CD8-positive, alpha-beta memory T cell (primary cell): ENCODE results near the gene VIPR1. TPM values are rescaled to one million over a fixed set of nuclear protein-coding genes. Genes with fewer than 3 reads are reported as not detected.
A peak's percentile ranks its signal among the peaks of the same experiment; 100 is the strongest.

Source experiments
- CTCF ChIA-PET: fragments of 350-600 bp; sonication (Branson Sonifier 250); formaldehyde crosslinking; loops from one replicate; lab custom pipeline; 2021; ENCODE audit warnings: antibody characterized with exemption; lab: Charles Lee
- POLR2A ChIA-PET: fragments of 350-600 bp; sonication (Branson Sonifier 250); formaldehyde crosslinking; loops from one replicate; lab custom pipeline; 2021; ENCODE audit warnings: antibody characterized with exemption; lab: Charles Lee
- DNase-seq, 5 donors: peaks; one replicate each; pipeline versions ENCODE4 v3.0.0 to v3.0.0-alpha.2; 2020 to 2022; ENCODE audit warnings: mixed read lengths in 1 of 5
- H3K27ac ChIP-seq: one replicate; pipeline ENCODE4 v1.7.0; 2013; ENCODE audit warnings: low read depth, mild to moderate bottlenecking, low read length, moderate library complexity
- H3K27me3 ChIP-seq: 2 replicates; pipeline ENCODE4 v1.7.0; 2013; ENCODE audit warnings: low read length, mild to moderate bottlenecking; ENCODE audit not compliant: insufficient read depth, poor library complexity, severe bottlenecking
- H3K36me3 ChIP-seq: 2 replicates; pipeline ENCODE4 v1.7.0; 2013; ENCODE audit warnings: mild to moderate bottlenecking, low read length, moderate library complexity; ENCODE audit not compliant: insufficient read depth
- H3K4me1 ChIP-seq: 2 replicates; pipeline ENCODE4 v1.7.0; 2013; ENCODE audit warnings: mild to moderate bottlenecking, low read length, moderate library complexity; ENCODE audit not compliant: insufficient read depth
- H3K4me3 ChIP-seq: 2 replicates; pipeline ENCODE4 v1.7.0; 2013; ENCODE audit warnings: mild to moderate bottlenecking, low read length
- H3K9me3 ChIP-seq: 2 replicates; pipeline ENCODE4 v1.7.0; 2013; ENCODE audit warnings: mild to moderate bottlenecking, low read length
- H3K27ac Mint-ChIP-seq, 8 donors: one replicate each; pipeline ENCODE4 v1.8.0; 2020 to 2021; ENCODE audit warnings: mixed read lengths in 8 of 8, mild to moderate bottlenecking in 6 of 8, inconsistent platforms in 3 of 8, moderate library complexity in 3 of 8
- H3K27me3 Mint-ChIP-seq, 2 donors: one replicate each; pipeline ENCODE4 v1.8.0; 2020 to 2021; ENCODE audit warnings: mixed read lengths in 2 of 2, mild to moderate bottlenecking in 1 of 2, moderate library complexity in 1 of 2
- H3K36me3 Mint-ChIP-seq, 3 donors: one replicate each; pipeline ENCODE4 v1.8.0; 2020 to 2021; ENCODE audit warnings: mixed read lengths in 3 of 3, inconsistent platforms in 1 of 3, mild to moderate bottlenecking in 1 of 3
- H3K4me1 Mint-ChIP-seq, 3 donors: one replicate each; pipeline ENCODE4 v1.8.0; 2020 to 2021; ENCODE audit warnings: mixed read lengths in 3 of 3, inconsistent platforms in 1 of 3, mild to moderate bottlenecking in 1 of 3
- H3K4me3 Mint-ChIP-seq, 7 donors: one replicate each; pipeline ENCODE4 v1.8.0; 2020 to 2021; ENCODE audit warnings: mixed read lengths in 7 of 7, mild to moderate bottlenecking in 6 of 7, moderate library complexity in 4 of 7, inconsistent platforms in 2 of 7
- H3K9me3 Mint-ChIP-seq, 5 donors: one replicate each; pipeline ENCODE4 v1.8.0; 2020 to 2022; ENCODE audit warnings: mixed read lengths in 5 of 5, mild to moderate bottlenecking in 3 of 5, moderate library complexity in 2 of 5, inconsistent platforms in 1 of 5
- polyA plus RNA-seq: library from polyadenylated mRNA; unstranded; fragments of 300-500 nt; fragmentation: Illumina TruSeq; gene quantifications from one replicate; pipeline ENCODE4 v1.2.3, GENCODE V29; 2021
- total RNA-seq, 2 experiments: library from RNA; stranded (reverse); gene quantifications; one replicate each; pipeline ENCODE4 v1.2.3, GENCODE V29; 2021

The VIPR1 gene
- total and polyA plus RNA-seq, 3 experiments from 2014 or later: 5.4 to 12.7 (median 5.9) TPM

- ChIA-PET POLR2A (no interaction called here), CTCF (interaction anchor here (1.0 to 1.6 kb wide), 2 partner anchors 39 to 104 kb away, joined by 4 to 8 read pairs; no protein-coding TSS in a partner anchor)
- no peaks in the 10 kb centered on the region for H3K9me3 Mint-ChIP-seq
- H3K36me3 ChIP-seq: no peaks in the 10 kb centered on the region
- H3K4me1 Mint-ChIP-seq: peaks cover 10 to 16% (median 10%) of the 10 kb centered on the region in 3 donors
- no peaks in the 10 kb centered on the region for H3K9me3 ChIP-seq
- H3K27ac Mint-ChIP-seq: peak overlapping the region in 1 of 8 donors; percentile 24
- H3K4me3 Mint-ChIP-seq: no peak overlapping the region
- peaks cover 22% of the 10 kb centered on the region for H3K27me3 ChIP-seq
- peaks cover 21 to 27% of the 10 kb centered on the region in 2 donors for H3K27me3 Mint-ChIP-seq
- DNase-seq: no peak
- H3K4me3 ChIP-seq: no peak overlapping the region
- peaks cover 0 to 2% (median 0%) of the 10 kb centered on the region in 3 donors for H3K36me3 Mint-ChIP-seq
- peaks cover 9% of the 10 kb centered on the region for H3K4me1 ChIP-seq
- no peak overlapping the region for H3K27ac ChIP-seq
These were observed 5.3 kb upstream of the VIPR1 start for GRCh38 chr3:42497009-42497731.

- CTCF ChIA-PET: interaction anchor here (1.0 to 1.6 kb wide), 2 partner anchors 38 to 103 kb away, joined by 4 to 8 read pairs; no protein-coding TSS in a partner anchor
- Mint-ChIP-seq H3K4me3 (peak overlapping the region in 1 of 7 donors; percentile 63), H3K9me3 (no peaks in the 10 kb centered on the region), H3K27me3 (peaks cover 21 to 27% of the 10 kb centered on the region in 2 donors), H3K27ac (no peak overlapping the region), H3K4me1 (peaks cover 13 to 21% (median 14%) of the 10 kb centered on the region in 3 donors), H3K36me3 (peaks cover 0 to 4% (median 0%) of the 10 kb centered on the region in 3 donors)
- Histone ChIP-seq H3K4me3 (no peak overlapping the region), H3K27me3 (peaks cover 22% of the 10 kb centered on the region), H3K27ac (no peak overlapping the region), H3K9me3 (no peaks in the 10 kb centered on the region), H3K36me3 (no peaks in the 10 kb centered on the region), H3K4me1 (peaks cover 11% of the 10 kb centered on the region)
- no peak for DNase-seq
- POLR2A ChIA-PET: no interaction called here
These were observed 4.4 kb upstream of the VIPR1 start for GRCh38 chr3:42498034-42498433.

GRCh38 chr3:42498791-42499477, 3.5 kb upstream of the VIPR1 start:
- Mint-ChIP-seq H3K4me3 (no peak overlapping the region), H3K27me3 (peaks cover 19 to 27% of the 10 kb centered on the region in 2 donors)

GRCh38 chr3:42499478-42499871, 3.0 kb upstream of the VIPR1 start:
- Histone ChIP-seq H3K36me3 (no peaks in the 10 kb centered on the region), H3K9me3 (no peaks in the 10 kb centered on the region), H3K4me3 (no peak overlapping the region), H3K27ac (no peak overlapping the region), H3K4me1 (peaks cover 25% of the 10 kb centered on the region), H3K27me3 (peaks cover 22% of the 10 kb centered on the region)
- H3K36me3 Mint-ChIP-seq: peaks cover 0 to 4% (median 0%) of the 10 kb centered on the region in 3 donors
- H3K9me3 Mint-ChIP-seq: no peaks in the 10 kb centered on the region
- peak overlapping the region in 1 of 8 donors; percentile 19 for H3K27ac Mint-ChIP-seq
- ChIA-PET CTCF (interaction anchor here (1.0 kb wide), 1 partner anchor 48 kb away, joined by 4 read pairs; no protein-coding TSS in a partner anchor), POLR2A (no interaction called here)
- peak overlapping the region in 2 of 7 donors; percentile 19 to 41 for H3K4me3 Mint-ChIP-seq
- peaks cover 22 to 35% (median 22%) of the 10 kb centered on the region in 3 donors for H3K4me1 Mint-ChIP-seq
- H3K27me3 Mint-ChIP-seq: peaks cover 19 to 27% of the 10 kb centered on the region in 2 donors
- DNase-seq: no peak

More at GRCh38 chr3:42498791-42499477, 3.5 kb upstream of the VIPR1 start:
- no peaks in the 10 kb centered on the region for H3K9me3 ChIP-seq
- Mint-ChIP-seq H3K4me1 (peaks cover 19 to 30% (median 22%) of the 10 kb centered on the region in 3 donors), H3K36me3 (peaks cover 0 to 4% (median 0%) of the 10 kb centered on the region in 3 donors), H3K27ac (peak overlapping the region in 1 of 8 donors; percentile 19), H3K9me3 (no peaks in the 10 kb centered on the region)
- DNase-seq: no peak
- H3K4me3 ChIP-seq: no peak overlapping the region
- no peak overlapping the region for H3K27ac ChIP-seq
- no peaks in the 10 kb centered on the region for H3K36me3 ChIP-seq
- H3K4me1 ChIP-seq: peaks cover 20% of the 10 kb centered on the region
- ChIA-PET POLR2A (no interaction called here), CTCF (interaction anchor here (1.0 to 1.6 kb wide), 2 partner anchors 48 to 102 kb away, joined by 4 read pairs; no protein-coding TSS in a partner anchor)
- peaks cover 22% of the 10 kb centered on the region for H3K27me3 ChIP-seq

- Mint-ChIP-seq H3K27ac (peak overlapping the region in 1 of 8 donors; percentile 24), H3K27me3 (peaks cover 19 to 27% of the 10 kb centered on the region in 2 donors), H3K9me3 (no peaks in the 10 kb centered on the region), H3K4me1 (peaks cover 22 to 35% (median 22%) of the 10 kb centered on the region in 3 donors), H3K4me3 (peak overlapping the region in 4 of 7 donors; percentile 78 to 98 (median 88)), H3K36me3 (peaks cover 0 to 4% (median 0%) of the 10 kb centered on the region in 3 donors)
- CTCF ChIA-PET: interaction anchor here (1.3 to 4.6 kb wide), 5 partner anchors 12 to 253 kb away, joined by 3 to 178 read pairs (median 27); partner anchors contain the start of gene SS18L2
- peaks cover 25% of the 10 kb centered on the region for H3K4me1 ChIP-seq
- POLR2A ChIA-PET: no interaction called here
- no peak for DNase-seq
- no peak overlapping the region for H3K27ac ChIP-seq
- H3K4me3 ChIP-seq: no peak overlapping the region
- H3K9me3 ChIP-seq: no peaks in the 10 kb centered on the region
- H3K27me3 ChIP-seq: peaks cover 22% of the 10 kb centered on the region
- H3K36me3 ChIP-seq: no peaks in the 10 kb centered on the region
These were observed 2.4 kb upstream of the VIPR1 start for GRCh38 chr3:42500091-42500490.

- peak overlapping the region; percentile 67 to 98 (median 87) for H3K4me3 Mint-ChIP-seq
- H3K27me3 Mint-ChIP-seq: peaks cover 19 to 27% of the 10 kb centered on the region in 2 donors
- Histone ChIP-seq H3K4me3 (no peak overlapping the region), H3K4me1 (peaks cover 25% of the 10 kb centered on the region), H3K9me3 (no peaks in the 10 kb centered on the region), H3K36me3 (no peaks in the 10 kb centered on the region), H3K27me3 (peaks cover 22% of the 10 kb centered on the region), H3K27ac (no peak overlapping the region)
- ChIA-PET CTCF (interaction anchor here (0.8 to 4.6 kb wide), 16 partner anchors 9 to 254 kb away, joined by 3 to 178 read pairs (median 7); partner anchors contain the start of genes NKTR and SS18L2), POLR2A (interaction anchor here (1.4 to 2.7 kb wide), 4 partner anchors 33 to 100 kb away, joined by 4 to 12 read pairs (median 8); partner anchors contain the start of gene NKTR)
- H3K36me3 Mint-ChIP-seq: peaks cover 0 to 4% (median 0%) of the 10 kb centered on the region in 3 donors
- no peak for DNase-seq
- H3K9me3 Mint-ChIP-seq: no peaks in the 10 kb centered on the region
- peaks cover 22 to 35% (median 22%) of the 10 kb centered on the region in 3 donors for H3K4me1 Mint-ChIP-seq
- peak overlapping the region in 3 of 8 donors; percentile 0 to 66 (median 16) for H3K27ac Mint-ChIP-seq
These were observed 1.5 kb upstream of the VIPR1 start for GRCh38 chr3:42500909-42501308.

GRCh38 chr3:42501321-42501680, 1.1 kb upstream of the VIPR1 start:
- ChIA-PET POLR2A (interaction anchor here (0.7 to 2.7 kb wide), 5 partner anchors 32 to 100 kb away, joined by 3 to 12 read pairs (median 5); partner anchors contain the start of gene NKTR), CTCF (interaction anchor here (0.8 to 4.6 kb wide), 17 partner anchors 10 to 254 kb away, joined by 3 to 178 read pairs (median 7); partner anchors contain the start of genes NKTR and SS18L2)
- Histone ChIP-seq H3K4me3 (peak overlapping the region; percentile 95), H3K36me3 (no peaks in the 10 kb centered on the region), H3K27me3 (peaks cover 22% of the 10 kb centered on the region), H3K27ac (peak overlapping the region; percentile 38), H3K4me1 (peaks cover 25% of the 10 kb centered on the region), H3K9me3 (no peaks in the 10 kb centered on the region)
- Mint-ChIP-seq H3K27ac (peak overlapping the region in 2 of 8 donors; percentile 17 to 72), H3K27me3 (peaks cover 19 to 24% of the 10 kb centered on the region in 2 donors), H3K4me1 (peaks cover 22 to 35% (median 22%) of the 10 kb centered on the region in 3 donors), H3K36me3 (peaks cover 0 to 4% (median 0%) of the 10 kb centered on the region in 3 donors), H3K9me3 (no peaks in the 10 kb centered on the region), H3K4me3 (peak overlapping the region; percentile 88 to 98 (median 93))
- DNase-seq: peak in 1 of 5 donors; percentile 11
